C4-2B (cell line): ENCODE measurements around the gene FYCO1.

Experiments used
- H3K27ac ChIP-seq: fragments of 450-650 bp; 2 replicates; pipeline ENCODE4 v1.5.1; 2017
- CTCF ChIP-seq: fragments of 450-650 bp; conservative IDR thresholded peaks from 2 replicates; pipeline ENCODE4 v1.5.1; 2017; ENCODE audit warnings: mild to moderate bottlenecking
- ZFX ChIP-seq: fragments of 450-650 bp; IDR thresholded peaks from 2 replicates; pipeline ENCODE4 v1.6.1; 2017

The FYCO1 gene

GRCh38 chr3:45972534-45973402, 22.9 kb downstream of the FYCO1 start:
- TF ChIP-seq CTCF (no peak), ZFX (no peak)
- no peak overlapping the region for H3K27ac ChIP-seq

GRCh38 chr3:45969953-45970352, 25.7 kb downstream of the FYCO1 start:
- no peak overlapping the region for H3K27ac ChIP-seq
- TF ChIP-seq CTCF = no peak
- TF ChIP-seq ZFX = no peak

GRCh38 chr3:45969116-45969515, 26.5 kb downstream of the FYCO1 start:
- TF ChIP-seq ZFX (no peak), CTCF (no peak)
- H3K27ac ChIP-seq = no peak overlapping the region

GRCh38 chr3:45968706-45969105, 26.9 kb downstream of the FYCO1 start:
- no peak for TF ChIP-seq CTCF
- no peak for TF ChIP-seq ZFX
- peak overlapping the region; percentile 70 for H3K27ac ChIP-seq

GRCh38 chr3:45968149-45968548, 27.5 kb downstream of the FYCO1 start:
- H3K27ac ChIP-seq = peak overlapping the region; percentile 70
- TF ChIP-seq ZFX = no peak
- no peak for TF ChIP-seq CTCF

- TF ChIP-seq ZFX = no peak
- no peak for TF ChIP-seq CTCF
- H3K27ac ChIP-seq = peak overlapping the region; percentile 70
Measured at GRCh38 chr3:45967724-45968123, 27.9 kb downstream of the FYCO1 start.

GRCh38 chr3:45966950-45967640, 28.5 kb downstream of the FYCO1 start:
- TF ChIP-seq CTCF = no peak
- no peak for TF ChIP-seq ZFX

More at GRCh38 chr3:45966950-45967640, 28.5 kb downstream of the FYCO1 start:
- peak overlapping the region; percentile 70 for H3K27ac ChIP-seq
